HG03520 (cell line): ENCODE measurements around the gene SPCS2.
A peak's percentile ranks its signal among the peaks of the same experiment; 100 is the strongest.
"Not testable (repeated sequence)": the region's sequence is repeated elsewhere in the genome, so short reads cannot be mapped to it uniquely, and the experiment has no call there.

Source experiments
- ATAC-seq: cut with Tn5 transposase; IDR thresholded peaks from one replicate; pipeline ENCODE4 v1.9.1; 2021; ENCODE audit warnings: mild to moderate bottlenecking, moderate library complexity; ENCODE audit not compliant: unreplicated experiment

Gene SPCS2

DNA sequence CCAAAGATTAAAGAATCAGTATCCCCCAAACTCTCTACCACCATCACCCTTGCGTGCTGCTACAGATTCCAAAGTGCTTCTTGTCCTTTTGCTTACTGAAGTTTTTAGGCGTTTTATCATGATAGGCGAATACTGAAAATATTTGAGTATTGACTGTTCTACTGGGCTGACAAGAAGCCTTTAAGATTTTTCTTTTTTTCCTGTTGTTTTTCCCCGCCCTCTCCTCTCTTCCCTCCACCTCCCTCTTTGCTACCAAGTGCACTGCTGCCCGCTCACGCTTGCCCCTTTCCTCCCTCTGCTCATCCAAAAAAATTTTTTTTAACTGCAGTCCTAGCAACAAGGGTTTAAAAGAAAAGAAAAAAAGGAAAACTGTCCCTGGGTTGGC, 679 bp downstream of the SPCS2 start:
- ATAC-seq, result no peak

DNA sequence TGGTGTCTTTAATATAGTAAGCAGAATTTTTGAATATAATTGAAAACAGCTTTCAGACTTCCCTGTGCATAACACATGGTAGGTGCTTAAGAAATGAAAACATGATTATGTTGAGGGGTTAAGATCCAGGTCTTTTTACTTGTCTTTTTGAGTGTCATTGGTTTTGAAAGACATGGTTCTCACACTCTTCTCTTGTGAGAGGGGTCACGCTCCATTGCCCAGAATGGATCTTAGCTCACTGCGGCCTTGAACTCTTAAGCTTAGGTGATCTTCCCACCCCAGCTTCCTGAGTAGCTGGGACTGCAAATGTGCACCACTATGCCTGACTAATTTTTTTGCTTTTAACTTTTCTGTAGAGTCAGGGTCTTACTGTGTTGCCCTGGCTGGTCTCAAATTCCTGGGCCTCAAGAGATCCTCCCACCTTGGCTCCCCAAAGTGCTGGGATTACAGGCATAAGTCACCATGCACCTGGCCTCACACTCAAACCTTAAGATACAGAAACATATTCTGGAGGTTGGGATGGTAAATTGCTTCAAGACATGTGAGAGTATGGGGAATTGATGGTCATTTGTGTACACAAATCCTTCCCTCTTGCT, 1.4 kb downstream of the SPCS2 start:
- ATAC-seq, result no peak

DNA sequence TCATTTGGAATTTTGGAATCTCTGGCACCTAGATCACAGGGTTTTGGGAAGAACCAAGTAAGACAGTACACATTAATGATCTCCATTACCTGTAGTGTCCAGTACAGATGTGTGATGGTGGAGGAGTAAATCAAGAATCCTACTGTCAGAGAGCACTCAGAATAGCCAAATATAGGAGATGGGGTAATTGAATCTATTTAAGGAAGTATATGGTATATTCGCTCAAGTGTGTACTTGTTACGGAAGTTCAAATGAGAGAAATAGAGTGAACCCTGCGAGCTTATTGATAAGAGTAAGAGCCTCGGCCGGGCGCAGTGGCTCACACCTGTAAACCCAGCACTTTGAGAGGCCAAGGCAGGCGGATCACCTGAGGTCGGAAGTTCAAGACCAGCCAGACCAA, 2.2 kb downstream of the SPCS2 start:
- ATAC-seq, result no peak

DNA sequence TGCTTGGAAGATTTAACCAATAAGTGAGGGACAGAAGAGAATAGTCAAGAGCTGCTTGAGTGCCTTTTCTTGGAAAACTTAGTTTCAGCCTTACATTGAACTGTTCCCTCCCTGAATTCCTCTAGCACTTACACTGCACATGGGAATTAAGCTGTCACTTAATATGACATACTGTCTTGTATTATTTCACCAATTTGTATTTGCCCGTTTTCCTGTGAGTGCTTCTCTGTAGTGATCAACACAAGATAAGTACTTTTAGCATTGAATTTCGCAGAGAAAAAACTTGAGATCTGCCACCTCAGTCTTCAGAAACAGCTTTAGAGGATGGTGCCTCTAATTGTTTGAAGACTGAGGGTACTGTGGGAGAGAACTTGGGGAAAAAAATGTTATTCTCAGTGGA, 3.7 kb downstream of the SPCS2 start:
- no peak for ATAC-seq

DNA sequence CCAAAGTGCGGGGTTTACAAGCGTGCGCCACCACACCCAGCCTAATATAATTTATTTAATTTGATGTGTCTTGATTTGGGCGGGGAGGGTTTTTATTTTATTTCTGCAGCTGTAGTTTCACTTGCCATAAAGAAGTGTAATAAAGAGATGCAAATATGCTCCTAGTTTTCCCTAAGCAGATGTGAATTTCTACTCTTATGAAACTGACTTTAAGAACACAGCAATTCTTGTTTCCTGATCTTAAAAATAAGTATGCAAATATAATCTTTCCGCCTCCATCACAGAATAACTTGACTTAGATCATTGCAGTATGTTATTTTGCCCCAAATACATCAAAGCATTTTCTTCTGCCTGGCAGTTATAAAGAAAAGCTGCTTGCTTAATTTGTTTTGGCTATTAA, 4.4 kb downstream of the SPCS2 start:
- ATAC-seq, result no peak

DNA sequence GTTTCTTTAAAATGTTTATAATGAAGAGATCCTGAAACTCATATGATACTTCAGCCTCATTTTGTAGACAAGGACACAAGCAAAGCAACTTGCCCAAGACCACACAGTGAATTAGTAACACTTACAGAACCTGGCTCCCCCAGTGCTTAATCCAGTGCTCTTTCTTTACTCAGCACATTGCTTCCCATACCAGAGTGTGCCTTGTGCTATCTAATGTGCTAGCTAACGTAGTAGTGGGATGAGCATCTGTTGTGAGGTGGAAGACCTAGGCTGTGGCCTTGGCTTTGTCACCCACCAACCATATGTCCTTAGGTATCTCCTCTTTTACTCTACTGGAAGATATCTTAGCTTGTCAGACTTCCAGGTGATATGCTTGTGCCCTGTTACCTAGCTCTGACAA, 5.1 kb downstream of the SPCS2 start:
- ATAC-seq, result no peak

DNA sequence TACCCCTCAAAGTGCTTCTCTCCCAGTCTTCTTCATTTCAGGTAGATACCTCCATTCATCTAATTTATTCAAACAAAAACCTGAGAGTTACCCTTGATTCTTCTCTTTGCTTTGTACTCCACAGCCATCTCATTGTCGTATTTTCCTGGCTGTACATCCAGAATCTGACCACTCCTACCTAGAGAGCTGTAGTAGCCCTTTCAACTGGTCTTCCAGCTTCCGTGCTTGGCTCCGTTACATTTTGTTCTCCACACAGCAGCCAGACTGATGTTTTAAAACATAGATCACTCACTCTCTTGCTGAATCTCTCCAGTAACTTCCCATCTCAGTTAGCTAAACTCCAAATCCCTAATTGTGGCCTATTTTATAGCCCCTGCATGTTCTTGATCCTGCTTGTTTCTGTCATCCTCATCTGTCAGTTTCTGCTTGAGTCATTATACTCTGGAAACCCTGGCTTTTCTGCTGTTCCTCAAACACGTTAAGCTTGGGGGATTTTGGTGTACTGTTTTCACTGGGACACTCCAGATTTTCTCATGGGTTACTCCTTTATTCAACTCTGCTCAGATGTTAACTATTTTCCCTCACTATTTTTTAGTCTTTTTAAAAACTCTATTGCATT, 7.4 kb downstream of the SPCS2 start:
- no peak for ATAC-seq

DNA sequence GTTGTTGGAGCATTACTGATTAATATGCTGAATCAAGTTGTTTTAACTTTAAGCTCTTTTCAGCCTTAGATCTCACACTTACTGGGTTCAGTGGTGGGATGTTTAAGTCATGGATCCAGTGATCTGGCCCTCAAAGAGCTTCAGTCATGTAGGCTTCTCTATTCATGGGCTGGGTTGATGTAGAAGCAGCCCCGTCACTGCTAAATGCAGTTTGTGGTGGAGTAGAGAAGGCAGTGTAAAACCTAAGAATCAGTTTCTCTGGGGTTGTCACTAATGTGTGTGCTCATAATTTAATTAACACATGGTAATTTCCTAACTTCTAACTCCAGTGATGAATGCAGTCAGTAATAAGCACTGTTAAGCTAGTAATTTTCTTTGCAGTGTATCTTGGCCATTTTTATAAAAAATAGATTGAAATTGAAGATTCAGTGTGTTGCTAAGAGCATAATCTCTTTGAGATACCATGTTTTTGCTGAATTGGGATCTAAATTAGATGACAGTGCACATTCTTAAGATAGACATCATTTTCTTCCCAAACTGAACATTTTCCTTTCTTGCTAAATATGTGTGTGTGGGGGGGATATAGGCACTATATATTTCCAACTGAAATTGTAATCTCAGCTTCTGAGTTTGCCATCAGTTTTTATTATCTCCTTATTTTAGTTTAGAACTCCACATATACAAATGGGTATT, 9.0 kb downstream of the SPCS2 start:
- ATAC-seq, result no peak

DNA sequence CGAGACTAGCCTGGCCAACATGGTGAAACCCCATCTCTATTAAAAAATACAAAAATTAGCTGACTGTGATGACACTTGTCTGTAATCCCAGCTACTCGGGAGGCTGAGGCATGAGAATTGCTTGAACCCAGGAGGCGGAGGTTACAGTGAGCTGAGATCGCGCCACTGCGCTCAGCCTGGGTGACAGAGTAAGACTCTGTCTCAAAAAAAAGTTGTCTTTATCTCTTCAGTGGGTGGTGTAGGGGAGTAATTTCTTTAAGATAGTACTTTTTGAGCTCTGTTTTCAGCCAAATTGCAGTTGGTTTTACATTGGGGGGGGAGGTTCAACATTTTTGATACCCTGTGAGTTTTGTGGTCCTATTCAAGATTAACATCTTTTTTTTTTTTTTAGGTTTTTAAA, 11.1 kb downstream of the SPCS2 start:
- not testable (repeated sequence) for ATAC-seq

DNA sequence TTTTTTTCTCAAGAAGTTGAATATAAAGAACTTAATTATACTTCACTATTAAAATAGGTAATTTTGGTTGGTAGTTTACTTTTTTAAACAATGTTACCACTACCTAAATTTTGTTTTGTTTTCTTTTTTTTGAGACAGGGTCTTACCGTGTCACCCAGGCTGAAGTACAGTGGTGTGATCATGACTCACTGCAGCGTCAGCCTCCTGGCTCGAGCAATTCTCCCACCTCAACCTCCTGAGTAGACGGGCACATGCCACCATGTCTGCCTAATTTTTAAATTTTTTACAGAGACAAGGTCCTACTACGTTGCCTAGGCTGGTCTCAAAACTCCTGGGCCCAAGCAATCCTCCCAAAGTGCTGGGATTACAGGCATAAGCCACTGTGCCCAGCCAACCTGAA, 17.6 kb downstream of the SPCS2 start:
- no peak for ATAC-seq

DNA sequence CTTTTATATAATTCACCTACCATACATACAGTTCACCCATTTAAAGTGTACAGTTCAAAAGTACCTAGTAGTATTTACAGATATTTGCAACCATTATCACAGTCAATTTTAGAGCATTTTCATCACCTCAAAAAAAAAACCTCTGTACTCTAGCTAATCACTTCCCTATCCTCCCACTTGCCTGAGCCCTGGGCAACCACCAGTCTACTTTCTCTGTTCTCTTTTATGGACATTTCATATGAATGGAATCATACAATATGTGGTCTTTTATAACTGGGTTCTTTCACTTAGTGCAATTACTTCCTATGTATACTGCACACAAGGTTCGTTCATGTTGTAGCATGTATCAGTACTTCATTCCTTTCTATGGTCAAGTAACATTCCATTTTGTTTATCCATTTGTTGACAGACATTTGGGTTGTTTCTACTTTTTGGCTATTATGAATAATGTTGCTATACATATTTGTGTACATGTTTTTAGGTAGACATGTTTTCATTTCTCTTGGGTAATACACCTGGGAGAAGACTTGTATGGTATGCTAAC, 21.9 kb downstream of the SPCS2 start:
- ATAC-seq, result no peak

DNA sequence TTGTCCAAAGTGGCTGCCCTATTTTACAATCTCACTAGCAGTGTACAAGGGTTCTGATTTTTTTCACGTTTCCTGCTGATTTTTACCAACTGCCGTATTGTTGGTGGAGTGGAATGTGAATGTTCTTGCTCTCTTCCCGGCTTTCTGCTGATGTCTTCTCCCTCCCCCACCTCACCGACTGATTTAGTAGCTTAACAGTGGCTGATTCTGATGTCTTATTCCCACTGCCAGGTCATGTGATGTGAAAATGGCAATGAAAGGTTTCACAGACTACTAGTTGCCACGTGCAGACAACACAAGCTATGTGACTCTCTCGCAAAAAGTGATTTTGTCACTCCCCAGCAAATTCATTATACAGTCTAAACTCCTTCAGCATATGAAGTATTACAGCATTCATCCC, 22.4 kb downstream of the SPCS2 start:
- ATAC-seq, result no peak

DNA sequence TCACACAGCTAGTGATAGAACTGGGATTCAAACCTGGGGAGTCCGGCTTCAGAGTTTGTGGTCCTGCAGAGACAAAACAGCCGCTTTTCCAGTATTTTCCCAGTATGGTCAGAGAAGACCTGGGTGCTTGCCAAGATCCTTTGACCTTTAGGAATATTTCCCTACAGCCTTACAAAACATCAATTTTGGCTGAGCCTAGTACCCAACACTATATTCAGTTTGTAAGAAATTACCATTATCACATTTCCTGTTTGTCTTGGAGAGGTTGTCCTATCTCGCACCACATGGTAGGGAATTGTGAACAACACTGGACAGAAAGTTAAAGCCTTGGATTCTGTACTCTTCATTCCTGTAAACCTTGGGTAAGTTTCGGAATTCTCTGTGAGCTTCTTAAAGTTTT, 29.0 kb downstream of the SPCS2 start:
- no peak for ATAC-seq

DNA sequence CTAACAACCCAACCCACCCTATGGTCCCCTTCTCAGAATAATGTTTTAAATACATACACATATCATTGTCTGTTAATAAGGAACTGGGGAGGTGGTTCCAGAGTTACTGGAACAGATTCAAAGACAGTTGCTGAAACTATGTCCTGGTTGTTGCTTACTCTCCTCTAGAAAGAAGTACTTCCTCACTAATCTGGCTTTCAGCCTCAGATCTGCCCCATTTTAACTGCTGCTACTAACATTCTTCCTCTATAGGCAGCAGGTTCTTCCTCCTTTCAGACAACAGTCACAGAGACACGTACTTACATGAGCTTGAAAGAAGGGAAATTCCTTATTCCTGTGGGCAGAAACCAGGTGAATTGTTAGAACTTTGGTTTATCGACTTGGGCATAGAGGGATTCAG, 31.6 kb downstream of the SPCS2 start:
- no peak for ATAC-seq

DNA sequence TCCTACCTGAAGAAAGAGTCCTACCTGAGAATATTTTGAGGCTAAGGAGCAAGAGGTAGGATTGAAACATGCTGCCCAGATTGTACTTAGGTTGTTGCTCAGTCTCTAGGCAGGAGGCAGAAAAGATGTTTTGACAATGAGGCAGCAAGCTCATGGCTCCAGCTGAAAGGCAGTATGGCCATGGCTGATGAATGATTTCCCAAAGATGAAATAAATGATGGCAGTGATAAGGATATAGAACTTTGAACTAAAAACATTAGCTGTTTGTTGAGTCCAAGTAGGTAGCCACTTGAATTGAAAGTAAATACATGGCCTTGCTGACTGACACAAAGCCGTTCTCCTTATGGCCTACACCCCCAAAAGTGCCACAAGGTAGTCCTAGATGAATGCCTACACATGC, 32.8 kb downstream of the SPCS2 start:
- no peak for ATAC-seq

DNA sequence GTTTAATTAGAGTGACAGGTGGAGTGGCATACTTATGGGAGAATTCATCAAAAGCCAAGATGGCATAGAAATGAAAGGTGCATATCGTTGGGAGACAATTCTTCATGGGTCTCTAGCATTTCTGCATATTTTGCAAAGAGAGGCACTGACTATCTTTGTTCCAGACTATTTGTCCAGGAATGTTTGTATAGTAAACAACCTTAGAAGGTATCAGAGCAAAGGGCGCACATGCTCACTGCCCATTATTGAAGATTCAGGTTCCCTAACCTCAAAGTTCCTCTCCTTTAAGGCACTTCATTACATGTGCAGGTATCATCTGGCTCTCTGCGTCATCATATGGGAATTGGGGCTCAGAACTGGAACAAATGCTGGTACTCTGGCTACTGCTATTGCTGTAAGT, 35.0 kb downstream of the SPCS2 start:
- no peak for ATAC-seq

DNA sequence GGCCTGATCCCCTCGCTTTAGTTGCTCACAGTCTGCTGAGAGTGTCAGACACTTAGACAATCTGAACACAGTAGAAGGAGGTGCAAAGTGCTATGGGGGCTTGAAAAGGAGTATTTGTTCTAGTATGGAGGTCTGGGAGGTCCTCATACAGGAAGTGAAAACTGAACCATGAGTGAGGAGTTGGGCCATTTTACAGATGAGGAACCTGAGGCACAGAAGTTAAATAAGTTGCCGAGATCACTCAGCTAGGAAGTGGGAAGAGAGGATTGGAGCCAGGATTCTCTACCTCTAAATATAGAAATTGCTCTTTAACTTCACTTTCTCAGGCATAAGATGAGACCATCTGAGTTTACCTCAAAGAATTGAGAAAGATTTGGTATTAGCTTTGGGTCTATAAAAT, 35.7 kb downstream of the SPCS2 start:
- no peak for ATAC-seq

DNA sequence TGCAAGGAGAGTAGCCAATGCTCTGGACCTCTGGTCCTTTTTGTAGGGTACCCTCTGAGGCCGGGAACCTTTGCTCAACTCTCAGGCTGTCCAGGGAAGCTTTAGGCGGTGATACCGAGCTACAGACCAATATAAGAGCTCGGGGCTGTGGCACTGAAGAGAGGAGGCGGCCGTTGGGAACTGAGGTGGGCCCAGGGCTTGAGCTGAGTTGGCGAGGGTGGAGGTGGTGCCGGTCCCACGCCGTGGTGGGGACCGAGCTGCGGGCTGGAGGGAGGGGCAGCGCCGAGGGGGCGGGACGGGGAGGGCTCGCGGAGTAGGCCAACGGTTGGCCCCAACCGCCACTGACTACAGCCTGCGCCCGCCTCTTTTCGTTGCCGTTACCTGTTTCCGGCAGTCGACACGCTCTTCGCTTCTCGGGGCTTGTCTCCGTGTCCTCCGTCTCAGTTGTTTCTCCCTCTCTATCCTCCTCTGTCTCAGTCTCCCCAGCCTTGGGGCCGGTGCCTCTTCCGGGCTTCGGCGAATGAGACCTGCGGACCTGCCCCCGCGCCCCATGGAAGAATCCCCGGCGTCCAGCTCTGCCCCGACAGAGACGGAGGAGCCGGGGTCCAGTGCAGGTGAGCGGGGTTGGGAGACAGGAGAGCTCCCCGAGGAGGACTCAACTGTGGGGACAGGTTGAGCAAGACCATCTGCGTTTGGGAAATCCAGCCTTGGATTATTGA, 39.6 kb downstream of the SPCS2 start, which contains the start of gene NEU3:
Gene NEU3 (plus strand): TSS at position 393 of the 719 bp plus-strand sequence. CDS start 128 bp downstream, at position 521.
- ATAC-seq, result peak; percentile 74

DNA sequence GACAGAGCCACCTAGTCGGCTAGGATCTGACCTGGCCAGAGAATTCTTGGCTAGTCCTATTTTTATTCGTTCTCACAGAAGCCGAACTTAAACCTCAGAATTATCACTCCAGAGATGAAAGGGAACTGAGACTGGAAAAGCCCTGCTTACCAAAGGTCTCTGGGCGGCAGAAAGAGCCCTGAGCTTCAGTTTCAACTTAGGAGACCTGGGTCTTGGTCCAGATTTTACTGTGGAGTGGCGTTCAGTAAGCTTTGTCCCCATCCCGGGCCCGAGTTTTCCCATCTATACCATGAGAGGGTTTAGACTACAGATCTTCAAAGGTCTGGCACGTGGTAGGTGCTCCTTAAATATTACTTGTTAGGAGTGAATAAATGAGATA, 40.2 kb downstream of the SPCS2 start:
- ATAC-seq, result no peak

DNA sequence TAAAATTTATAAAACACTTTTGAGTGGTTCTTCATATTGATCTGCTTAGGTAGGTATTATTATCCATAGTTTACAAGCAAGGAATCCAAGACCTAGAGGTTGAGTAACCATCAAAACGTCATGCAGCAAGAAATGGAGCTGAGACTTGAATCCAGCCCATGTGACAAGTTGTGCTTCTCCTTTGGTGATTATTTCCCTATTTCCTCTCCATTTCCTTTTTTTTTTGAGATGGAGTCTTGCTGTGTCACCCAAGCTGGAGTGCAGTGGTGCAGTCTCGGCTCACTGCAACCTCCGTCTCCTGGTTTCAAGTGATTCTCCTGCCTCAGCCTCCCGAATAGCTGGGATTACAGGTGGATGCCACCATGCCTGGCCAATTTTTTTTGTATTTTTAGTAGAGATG, 41.1 kb downstream of the SPCS2 start:
- not testable (repeated sequence) for ATAC-seq

DNA sequence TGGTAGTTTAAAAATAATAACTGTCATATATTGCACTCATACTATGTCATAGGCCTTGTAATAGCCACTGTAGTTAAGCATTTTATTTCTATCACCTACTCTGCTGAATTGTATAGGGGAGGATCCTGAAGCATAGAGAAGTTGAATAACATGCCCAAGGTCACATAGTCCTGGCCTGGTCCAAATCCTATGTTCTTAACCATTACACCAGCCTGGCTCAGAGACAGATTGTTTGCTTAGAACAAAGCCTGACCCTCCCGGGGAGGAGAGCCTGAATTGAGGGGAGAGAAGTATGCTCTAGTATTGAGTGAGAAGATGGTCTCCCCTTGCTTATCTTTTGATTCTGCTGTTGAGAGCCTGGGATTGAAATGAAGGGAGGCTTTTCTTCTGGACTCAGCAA, 41.9 kb downstream of the SPCS2 start:
- ATAC-seq, result no peak

DNA sequence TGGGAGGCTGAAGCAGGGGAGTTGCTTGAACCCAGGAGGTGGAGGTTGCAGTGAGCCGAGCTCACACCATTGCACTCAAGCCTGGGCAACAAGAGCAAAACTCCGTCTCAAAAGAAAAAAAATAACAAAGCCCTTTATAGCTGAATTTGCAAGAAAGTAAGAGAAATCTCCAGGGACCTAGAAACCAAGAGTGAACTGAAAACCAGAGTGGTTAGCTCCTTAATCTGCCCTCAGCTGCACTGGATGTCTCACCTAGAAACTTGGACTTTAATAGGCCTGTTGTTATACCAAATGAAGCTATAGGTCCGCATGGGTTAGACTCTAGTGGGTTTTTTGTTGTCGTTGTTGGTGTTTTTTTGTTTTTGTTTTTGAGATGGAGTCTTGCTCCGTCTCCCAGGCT, 43.8 kb downstream of the SPCS2 start:
- no peak for ATAC-seq
